Activated T-cell treated with anti-CD3 and anti-CD28 coated beads, Interleukin-2, amount 50 U/mL, for 24 hours (primary cell): ENCODE measurements around the gene THAP10.
"Not testable (repeated sequence)": the region's sequence is repeated elsewhere in the genome, so short reads cannot be mapped to it uniquely, and the experiment has no call there.

Source experiments
- DNase-seq: peaks from one replicate; pipeline ENCODE4 v3.0.0-alpha.2; 2020
- H3K27ac Mint-ChIP-seq: 2 replicates; pipeline ENCODE4 v1.8.0; 2020; ENCODE audit warnings: mild to moderate bottlenecking, mixed read lengths
- H3K27me3 Mint-ChIP-seq: 2 replicates; pipeline ENCODE4 v1.8.0; 2020; ENCODE audit warnings: mixed read lengths
- H3K36me3 Mint-ChIP-seq: 2 replicates; pipeline ENCODE4 v1.8.0; 2020; ENCODE audit warnings: low read depth, mixed read lengths
- H3K4me1 Mint-ChIP-seq: 2 replicates; pipeline ENCODE4 v1.8.0; 2020; ENCODE audit warnings: low read depth, mixed read lengths
- H3K4me3 Mint-ChIP-seq: 2 replicates; pipeline ENCODE4 v1.8.0; 2020; ENCODE audit warnings: mild to moderate bottlenecking, moderate library complexity, mixed read lengths
- H3K9me3 Mint-ChIP-seq: 2 replicates; pipeline ENCODE4 v1.8.0; 2020; ENCODE audit warnings: mixed read lengths

THAP10 gene

DNA sequence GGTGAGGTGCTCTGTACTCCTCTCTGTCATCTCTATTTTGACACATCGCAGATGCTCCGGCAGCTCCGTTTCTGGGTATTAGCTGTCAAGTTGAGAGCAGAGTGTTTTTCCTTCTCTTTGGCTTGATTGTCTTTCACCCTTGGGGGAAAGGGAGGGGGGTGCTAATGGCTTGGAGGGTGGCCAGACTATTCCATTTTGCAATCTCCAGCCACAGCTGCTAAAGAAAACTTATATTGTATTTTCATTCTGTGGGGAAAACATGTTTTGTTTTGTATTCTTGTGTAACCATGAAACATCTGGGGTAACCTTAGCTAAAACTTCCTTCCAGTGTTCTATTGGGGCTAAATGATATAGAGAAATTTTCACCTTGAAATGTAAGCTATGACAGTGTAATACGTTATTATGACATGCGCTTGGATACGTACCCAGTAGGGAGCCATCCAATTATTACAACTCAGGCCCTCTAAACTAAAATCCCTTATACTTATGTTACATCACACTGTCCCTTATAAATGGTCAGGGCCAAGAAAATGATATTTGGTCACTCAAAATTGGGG is 24.2 kb downstream of the THAP10 start:
- peaks cover 5% of the 10 kb centered on the region for H3K4me1 Mint-ChIP-seq
- no peaks in the 10 kb centered on the region for H3K9me3 Mint-ChIP-seq
- H3K27me3 Mint-ChIP-seq: peaks cover 9% of the 10 kb centered on the region
- no peak for DNase-seq
- no peaks in the 10 kb centered on the region for H3K36me3 Mint-ChIP-seq
- no peak overlapping the region for H3K4me3 Mint-ChIP-seq
- no peak overlapping the region for H3K27ac Mint-ChIP-seq

- Mint-ChIP-seq H3K9me3 (no peaks in the 10 kb centered on the region), H3K27ac (no peak overlapping the region), H3K27me3 (peaks cover 9% of the 10 kb centered on the region)
Measured at GRCh38 chr15:70866982-70867641, 25.1 kb downstream of the THAP10 start.

GRCh38 chr15:70863450-70864218 is 28.6 kb downstream of the THAP10 start:
- H3K4me3 Mint-ChIP-seq: no peak overlapping the region
- H3K27me3 Mint-ChIP-seq: peaks cover 19% of the 10 kb centered on the region
- DNase-seq: no peak

More at GRCh38 chr15:70866982-70867641, 25.1 kb downstream of the THAP10 start:
- no peak for DNase-seq
- no peak overlapping the region for H3K4me3 Mint-ChIP-seq
- H3K4me1 Mint-ChIP-seq: peaks cover 5% of the 10 kb centered on the region
- H3K36me3 Mint-ChIP-seq: no peaks in the 10 kb centered on the region

DNA sequence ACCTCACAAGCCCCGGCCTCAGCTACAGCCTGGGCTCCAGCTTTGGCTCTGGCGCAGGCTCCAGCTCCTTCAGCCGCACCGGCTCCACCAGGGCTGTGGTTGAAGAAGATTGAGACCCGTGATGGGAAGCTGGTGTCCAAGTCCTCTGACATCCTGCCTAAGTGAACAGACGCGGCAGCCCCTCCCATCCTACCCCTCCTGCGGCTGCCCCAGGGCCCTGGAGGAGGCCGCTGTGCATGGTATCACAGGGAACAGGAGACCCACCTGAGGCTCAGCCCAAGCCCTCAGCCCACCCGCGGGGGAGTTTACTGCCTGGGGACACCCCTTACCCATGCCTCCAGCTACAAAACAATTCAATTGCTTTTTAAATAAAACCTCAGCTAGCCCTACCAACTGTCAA is 32.2 kb downstream of the THAP10 start:
- H3K9me3 Mint-ChIP-seq: no peaks in the 10 kb centered on the region
- no peak for DNase-seq
- H3K27ac Mint-ChIP-seq: no peak overlapping the region
- no peaks in the 10 kb centered on the region for H3K4me1 Mint-ChIP-seq
- H3K27me3 Mint-ChIP-seq: peaks cover 31% of the 10 kb centered on the region
- no peak overlapping the region for H3K4me3 Mint-ChIP-seq
- no peaks in the 10 kb centered on the region for H3K36me3 Mint-ChIP-seq

More at GRCh38 chr15:70863450-70864218, 28.6 kb downstream of the THAP10 start:
- Mint-ChIP-seq H3K27ac (no peak overlapping the region), H3K9me3 (no peaks in the 10 kb centered on the region), H3K36me3 (no peaks in the 10 kb centered on the region), H3K4me1 (no peaks in the 10 kb centered on the region)

GRCh38 chr15:70859322-70859908 is 32.8 kb downstream of the THAP10 start:
- peaks cover 37% of the 10 kb centered on the region for H3K27me3 Mint-ChIP-seq
- H3K9me3 Mint-ChIP-seq: no peaks in the 10 kb centered on the region
- no peak for DNase-seq
- H3K4me3 Mint-ChIP-seq: no peak overlapping the region
- H3K36me3 Mint-ChIP-seq: no peaks in the 10 kb centered on the region
- no peak overlapping the region for H3K27ac Mint-ChIP-seq
- H3K4me1 Mint-ChIP-seq: peaks cover 2% of the 10 kb centered on the region

GRCh38 chr15:70858614-70859321 is 33.5 kb downstream of the THAP10 start:
- not testable (repeated sequence) for H3K4me1 Mint-ChIP-seq, H3K4me3 Mint-ChIP-seq, DNase-seq, H3K9me3 Mint-ChIP-seq, H3K36me3 Mint-ChIP-seq, H3K27ac Mint-ChIP-seq
- peaks cover 39% of the 10 kb centered on the region for H3K27me3 Mint-ChIP-seq

DNA sequence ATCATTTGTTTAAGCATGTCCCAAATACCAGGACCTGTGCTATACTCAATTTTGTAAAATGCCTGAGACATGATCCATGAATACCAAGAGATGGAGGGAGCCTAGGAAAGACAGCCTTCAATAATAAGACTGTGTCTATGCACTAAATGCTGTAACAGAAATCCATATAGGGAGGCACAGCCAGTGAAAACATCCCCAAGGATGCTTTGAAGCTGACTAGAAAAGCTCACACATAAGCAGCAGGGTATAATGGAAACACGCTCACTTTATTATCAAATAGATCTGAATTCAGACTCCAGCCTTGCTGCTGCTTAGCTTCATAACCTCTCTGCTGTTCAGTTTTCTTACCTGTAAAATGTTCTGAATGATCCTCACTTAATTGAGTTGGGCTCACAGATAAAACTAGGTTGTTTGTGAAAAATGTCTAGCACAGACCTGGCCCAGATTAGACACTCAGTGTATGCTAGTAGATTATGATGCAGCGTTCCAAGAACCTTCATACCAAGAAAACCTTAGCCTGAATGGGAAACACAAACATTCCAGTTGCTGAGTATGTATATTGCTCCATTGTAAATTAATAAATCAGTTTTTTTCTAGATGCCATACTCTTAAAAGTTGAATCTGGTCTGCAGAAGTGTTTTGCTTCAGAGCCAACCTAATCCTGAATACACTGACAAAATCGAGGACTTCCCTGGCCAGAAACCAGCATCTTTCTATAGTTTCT is 34.5 kb downstream of the THAP10 start:
- Mint-ChIP-seq H3K4me3 (no peak overlapping the region), H3K27me3 (peaks cover 46% of the 10 kb centered on the region), H3K27ac (no peak overlapping the region), H3K9me3 (no peaks in the 10 kb centered on the region), H3K4me1 (peaks cover 5% of the 10 kb centered on the region), H3K36me3 (no peaks in the 10 kb centered on the region)
- DNase-seq: no peak

DNA sequence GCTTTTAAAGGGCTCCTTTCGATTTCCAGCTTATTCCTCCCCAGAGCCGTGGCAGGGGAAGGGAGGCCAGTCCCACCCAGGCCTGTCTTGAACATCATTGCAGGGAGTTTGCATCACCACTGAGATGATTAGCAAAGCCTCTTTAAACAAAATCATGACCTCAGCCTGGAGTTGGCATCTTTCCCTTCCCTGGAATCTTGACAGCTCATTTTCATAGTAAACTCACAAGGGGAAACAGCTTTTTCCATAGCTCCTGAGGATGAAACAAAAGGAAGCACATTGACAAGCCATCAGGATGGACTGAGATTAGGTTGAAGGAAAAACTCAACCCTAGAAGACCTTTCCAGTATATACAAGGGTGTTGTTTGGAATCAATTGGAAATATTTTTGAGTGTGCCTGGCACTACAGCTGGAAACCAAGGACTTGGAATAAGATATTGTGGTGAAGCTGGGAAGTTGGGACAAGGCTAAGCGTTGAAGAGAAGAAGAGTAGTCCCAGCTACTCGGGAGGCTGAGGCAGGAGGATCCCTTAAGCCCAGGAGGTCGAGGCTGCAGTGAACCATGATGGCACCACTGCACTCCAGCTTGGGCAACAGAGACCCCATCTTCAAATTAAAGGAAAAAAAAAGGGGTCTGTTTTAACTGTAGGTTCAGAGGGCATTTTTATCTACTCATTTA is 35.2 kb downstream of the THAP10 start:
- no peak for DNase-seq
- Mint-ChIP-seq H3K4me1 (peaks cover 5% of the 10 kb centered on the region), H3K27me3 (peaks cover 53% of the 10 kb centered on the region), H3K36me3 (no peaks in the 10 kb centered on the region), H3K4me3 (no peak overlapping the region), H3K9me3 (no peaks in the 10 kb centered on the region), H3K27ac (no peak overlapping the region)

GRCh38 chr15:70856177-70856883 is 35.9 kb downstream of the THAP10 start:
- no peaks in the 10 kb centered on the region for H3K9me3 Mint-ChIP-seq

DNA sequence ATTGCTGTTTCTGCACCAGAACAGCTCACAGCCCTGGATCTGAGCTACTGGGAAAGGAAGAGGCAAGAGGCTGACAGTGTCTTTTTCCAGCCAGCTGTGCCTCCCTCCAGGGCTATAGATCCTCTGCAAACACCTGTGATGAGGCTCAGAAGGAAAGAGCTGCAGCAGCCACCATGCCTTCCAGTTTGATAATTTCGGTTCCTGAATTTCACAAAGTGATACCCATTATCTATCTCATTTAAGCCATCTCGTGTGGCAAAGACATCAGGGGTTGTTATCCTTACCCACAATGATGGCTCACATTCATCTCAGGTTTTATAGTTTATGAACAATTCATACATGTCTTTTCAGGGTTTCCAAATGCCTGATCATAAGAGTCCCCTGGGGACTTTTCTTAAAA is 36.5 kb downstream of the THAP10 start:
- H3K9me3 Mint-ChIP-seq: no peaks in the 10 kb centered on the region
- no peak overlapping the region for H3K4me3 Mint-ChIP-seq
- peaks cover 61% of the 10 kb centered on the region for H3K27me3 Mint-ChIP-seq

More at GRCh38 chr15:70856177-70856883, 35.9 kb downstream of the THAP10 start:
- DNase-seq: no peak
- no peak overlapping the region for H3K4me3 Mint-ChIP-seq
- H3K27ac Mint-ChIP-seq: no peak overlapping the region
- peaks cover 5% of the 10 kb centered on the region for H3K4me1 Mint-ChIP-seq
- no peaks in the 10 kb centered on the region for H3K36me3 Mint-ChIP-seq
- H3K27me3 Mint-ChIP-seq: peaks cover 58% of the 10 kb centered on the region

GRCh38 chr15:70854666-70854976 is 37.6 kb downstream of the THAP10 start:
- peaks cover 66% of the 10 kb centered on the region for H3K27me3 Mint-ChIP-seq

More for the DNA sequence above, 36.5 kb downstream of the THAP10 start:
- Mint-ChIP-seq H3K4me1 (peaks cover 5% of the 10 kb centered on the region), H3K36me3 (no peaks in the 10 kb centered on the region), H3K27ac (no peak overlapping the region)
- DNase-seq: no peak

GRCh38 chr15:70853973-70854665 is 38.1 kb downstream of the THAP10 start, which contains the start of gene LARP6:
TSS of gene LARP6 (minus strand) at chr15:70854157. CDS start at chr15:70854088, 69 bp downstream.
- Mint-ChIP-seq H3K9me3 (no peaks in the 10 kb centered on the region), H3K4me1 (peaks cover 5% of the 10 kb centered on the region), H3K27ac (no peak within 1 kb of the TSS), H3K36me3 (no peaks in the 10 kb centered on the region), H3K4me3 (peak within 1 kb of the TSS; percentile 72), H3K27me3 (peaks cover 67% of the 10 kb centered on the region)
- peak; percentile 60 for DNase-seq

More at GRCh38 chr15:70854666-70854976, 37.6 kb downstream of the THAP10 start:
- Mint-ChIP-seq H3K27ac (no peak overlapping the region), H3K4me1 (peaks cover 5% of the 10 kb centered on the region), H3K36me3 (no peaks in the 10 kb centered on the region), H3K4me3 (peak overlapping the region; percentile 72), H3K9me3 (no peaks in the 10 kb centered on the region)
- DNase-seq: no peak
